ENCODE measurements around the gene CELF3.

CELF3 gene

DNA sequence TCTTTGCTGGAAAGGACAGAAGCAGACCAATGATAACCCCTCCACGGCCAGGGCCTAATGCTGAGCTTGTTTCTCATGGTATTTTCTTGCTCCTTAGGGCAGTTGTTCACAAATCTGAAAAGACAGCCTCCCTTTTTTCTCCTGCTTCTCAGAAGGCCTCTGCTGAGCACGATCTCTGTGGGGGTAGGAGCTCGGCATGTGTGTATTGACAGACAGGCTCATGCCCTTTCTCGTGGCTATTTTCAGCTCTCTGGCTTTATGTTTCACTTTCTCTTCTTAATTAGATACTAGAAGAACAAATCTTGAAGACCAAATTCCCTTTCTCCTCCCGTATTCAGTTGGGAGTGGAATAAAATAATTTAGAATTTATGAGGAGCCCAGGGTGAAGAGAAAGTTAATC, 4.0 kb upstream of the CELF3 start:
- no peak for DNase-seq

DNA sequence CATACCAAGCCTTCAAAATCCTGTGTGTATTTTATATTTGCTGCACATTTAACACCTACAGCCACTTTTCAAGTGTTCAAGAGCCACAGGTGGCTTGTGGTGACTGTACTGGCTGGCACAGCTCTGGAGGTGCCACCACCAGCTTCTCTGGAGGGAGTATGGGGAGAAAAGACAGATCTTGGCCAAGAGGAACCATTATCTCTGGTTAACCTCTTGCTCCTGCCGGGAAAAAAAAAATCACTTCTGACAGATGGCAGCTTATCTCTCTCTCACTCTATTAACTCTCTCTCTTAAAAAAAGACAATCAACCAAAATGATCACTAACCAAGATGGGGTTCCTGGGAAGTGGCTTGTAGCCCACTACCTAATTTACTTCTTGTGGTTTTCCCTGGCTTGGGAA, 3.5 kb upstream of the CELF3 start:
- DNase-seq: no peak

DNA sequence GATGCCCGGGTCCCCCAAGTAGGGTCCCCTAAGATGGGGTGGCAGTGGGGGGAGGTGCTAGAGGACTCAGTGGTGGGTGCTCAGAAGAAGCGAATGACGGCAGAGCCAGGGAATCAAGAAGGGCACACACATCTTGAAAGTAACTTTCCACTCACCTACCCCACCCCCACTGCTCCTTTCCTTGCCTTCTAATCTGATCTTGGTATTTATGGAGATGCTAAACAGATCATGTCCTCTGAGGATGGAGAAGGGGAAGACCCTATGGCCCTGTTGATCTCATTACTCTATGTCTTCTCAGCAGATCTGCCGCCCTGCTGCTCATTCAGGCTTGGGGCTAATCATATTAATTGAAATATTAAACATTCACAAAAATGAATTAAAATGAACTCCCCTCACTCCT, 2.1 kb upstream of the CELF3 start:
- no peak for DNase-seq

DNA sequence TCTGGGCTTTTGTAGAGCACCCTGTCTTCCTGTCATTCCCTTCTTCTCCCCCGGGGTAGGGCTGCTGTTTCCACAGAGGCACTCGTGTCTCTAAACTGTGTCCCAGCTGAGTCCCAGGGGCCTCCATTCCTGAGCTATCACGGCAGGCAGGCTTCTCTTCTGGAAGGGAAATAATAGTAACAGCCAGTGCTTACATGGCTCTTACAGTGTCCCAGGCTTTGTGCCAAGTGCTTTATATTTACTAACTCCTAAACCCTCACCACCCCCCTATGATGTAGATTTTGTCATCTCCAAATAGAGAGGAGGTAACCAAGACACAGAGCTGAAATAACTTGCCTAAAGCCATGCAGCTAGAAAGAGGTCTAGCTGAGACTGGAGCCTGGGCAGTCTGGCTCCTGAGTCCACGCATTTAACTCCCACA, 1.4 kb upstream of the CELF3 start:
- peak; percentile 6 to 54 for DNase-seq

DNA sequence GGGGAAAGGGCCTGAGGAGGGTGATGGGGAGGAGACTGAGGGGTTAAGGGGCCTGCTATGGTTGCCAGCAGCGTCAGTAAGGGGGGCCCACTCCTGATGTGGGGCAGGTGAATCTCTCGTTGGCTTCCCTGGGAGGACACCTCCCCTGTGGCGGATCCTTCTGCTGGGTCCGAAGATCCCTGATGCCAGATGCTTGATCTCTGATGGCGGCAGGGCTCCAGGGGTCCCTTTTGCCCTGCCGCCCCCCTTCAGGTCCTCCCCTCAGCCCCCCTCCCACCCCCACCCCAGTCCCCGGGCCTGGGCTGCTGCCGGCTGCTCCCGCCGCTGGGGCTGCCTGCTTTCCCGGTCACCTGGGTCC, 219 bp downstream of the CELF3 start:
- no peak for DNase-seq

DNA sequence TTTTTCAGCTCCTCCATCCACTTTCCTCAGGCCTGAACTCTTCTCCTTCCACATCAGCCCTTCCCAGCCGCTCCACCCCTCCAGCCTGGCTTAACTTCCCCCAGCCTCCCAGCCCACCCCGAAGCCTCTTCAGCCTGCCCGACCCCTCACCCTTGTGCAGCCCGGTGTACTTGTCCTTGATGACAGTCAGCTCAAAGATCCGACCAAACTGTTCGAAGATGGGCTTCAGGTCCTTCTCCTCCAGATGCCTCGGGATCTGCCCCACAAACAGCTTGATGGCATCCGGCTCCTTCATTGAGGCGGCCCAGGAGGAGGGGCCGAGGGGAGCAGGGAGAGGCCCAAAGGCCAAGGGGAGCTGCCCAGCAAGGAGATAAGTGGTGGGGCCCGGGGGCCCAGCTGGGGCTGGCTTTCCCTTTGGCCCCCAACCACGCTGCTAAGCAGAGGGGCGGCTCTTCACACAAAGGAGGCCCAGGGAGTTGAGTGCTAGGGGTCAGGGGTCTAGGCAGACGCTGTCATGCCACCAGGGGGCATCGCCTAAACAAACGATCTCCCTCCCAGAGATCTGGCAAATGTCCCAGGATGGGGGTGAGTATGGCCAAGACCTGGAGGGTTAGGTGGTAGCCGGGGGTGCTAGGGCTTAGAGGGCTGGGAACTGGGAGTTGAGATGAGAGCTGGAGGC, 738 bp downstream of the CELF3 start:
- peak; percentile 48 to 74 for DNase-seq

DNA sequence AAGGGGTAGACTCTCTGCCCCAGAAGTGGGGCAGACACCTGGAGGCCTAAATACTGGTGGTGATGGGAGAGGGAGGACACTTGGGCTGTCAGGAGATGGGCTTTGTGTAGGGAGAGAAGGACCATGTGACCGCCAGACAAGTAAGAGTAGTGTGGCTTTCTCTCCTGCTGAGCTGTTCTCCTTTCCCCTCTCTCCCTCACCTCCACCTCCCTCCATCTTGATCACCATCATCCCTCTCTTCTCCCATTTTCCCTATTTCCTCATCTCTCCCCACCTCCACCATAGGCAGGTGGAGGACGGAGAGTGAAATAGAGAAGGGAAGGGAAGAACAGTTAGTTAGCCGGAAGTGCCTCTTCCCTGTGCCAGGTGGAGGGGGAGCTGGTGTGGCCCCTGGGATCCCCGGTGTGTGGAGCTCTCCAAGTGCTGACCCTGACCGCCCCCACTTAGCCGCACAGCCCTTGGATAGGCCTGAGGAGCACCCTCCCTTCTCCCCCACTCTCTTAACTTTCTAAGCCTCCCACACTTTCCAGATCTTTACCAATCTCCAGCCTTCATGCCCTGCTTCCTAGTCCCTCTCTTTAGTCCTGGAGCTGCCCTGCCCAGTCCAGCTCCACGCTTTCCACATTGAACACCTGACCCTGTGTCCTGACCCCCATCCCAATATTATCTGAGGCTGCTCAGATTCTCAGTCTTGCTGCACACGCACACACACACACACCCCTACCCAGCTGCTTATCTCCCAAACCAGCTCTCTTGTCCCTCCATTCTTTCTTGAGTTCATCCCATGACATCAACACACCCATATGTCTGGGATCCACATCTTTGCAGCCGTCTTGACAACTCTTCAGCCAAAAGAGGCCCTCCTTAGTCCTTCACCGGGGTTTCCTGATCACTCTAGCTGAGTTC, 1.5 kb downstream of the CELF3 start:
- DNase-seq: no peak

DNA sequence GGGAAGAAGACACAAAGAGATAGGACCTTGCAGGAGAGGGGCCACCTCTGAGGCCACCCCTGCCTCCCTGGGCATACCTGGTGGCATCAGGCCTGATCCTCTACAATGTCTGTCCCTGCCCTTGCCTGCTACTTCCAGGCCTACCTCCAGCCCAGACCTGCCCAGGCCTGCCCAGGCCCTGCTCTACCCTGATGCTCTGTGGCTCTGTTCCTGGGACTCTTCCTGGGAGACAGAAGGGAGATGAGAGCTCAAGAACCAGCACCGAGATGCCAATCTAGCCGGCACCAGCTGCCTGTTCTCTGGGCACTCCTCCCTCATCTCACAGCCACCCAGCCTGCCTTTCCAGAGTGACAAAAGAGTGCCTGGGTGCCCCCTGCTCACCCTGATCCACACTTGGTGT, 2.7 kb downstream of the CELF3 start:
- DNase-seq: no peak

DNA sequence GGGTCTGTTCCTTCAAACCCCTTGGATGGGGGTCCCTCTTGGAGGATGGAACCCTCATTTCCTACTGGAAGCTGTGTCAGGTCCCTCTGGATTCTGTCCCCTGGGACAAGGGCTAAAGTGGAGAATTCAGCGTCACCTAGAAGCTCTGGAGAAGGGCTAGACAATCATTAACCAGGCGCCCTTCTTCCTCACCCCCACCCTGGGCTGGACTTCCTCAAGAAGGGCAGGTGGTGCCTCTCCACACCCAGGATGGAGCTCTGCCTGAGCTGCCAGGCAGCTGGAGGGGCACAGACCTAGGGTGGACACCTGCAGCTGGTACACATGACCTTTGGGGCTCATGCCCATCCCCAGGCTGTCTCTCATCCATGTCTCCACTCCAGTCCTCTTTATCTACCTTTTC, 3.6 kb downstream of the CELF3 start:
- no peak for DNase-seq

DNA sequence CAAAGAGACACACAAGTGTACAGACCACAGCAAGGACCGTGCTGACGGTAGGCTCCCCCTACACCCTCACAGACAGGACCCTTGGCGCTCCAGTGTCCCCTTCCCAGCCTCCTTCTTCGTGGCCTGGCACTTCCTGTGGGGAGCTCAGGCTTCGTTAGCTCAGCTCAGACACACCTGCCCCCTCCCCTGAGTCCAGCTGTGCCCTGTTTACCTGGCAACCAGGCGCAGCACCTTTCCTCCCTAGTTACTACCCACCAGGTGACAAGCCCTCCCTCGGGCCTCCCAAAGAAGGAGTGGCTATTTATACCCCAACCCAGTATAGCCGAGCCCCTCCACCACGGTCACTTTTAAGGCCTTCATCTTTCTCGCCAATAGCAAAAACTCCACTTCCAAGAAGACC, 4.7 kb downstream of the CELF3 start:
- peak; percentile 58 to 77 for DNase-seq

DNA sequence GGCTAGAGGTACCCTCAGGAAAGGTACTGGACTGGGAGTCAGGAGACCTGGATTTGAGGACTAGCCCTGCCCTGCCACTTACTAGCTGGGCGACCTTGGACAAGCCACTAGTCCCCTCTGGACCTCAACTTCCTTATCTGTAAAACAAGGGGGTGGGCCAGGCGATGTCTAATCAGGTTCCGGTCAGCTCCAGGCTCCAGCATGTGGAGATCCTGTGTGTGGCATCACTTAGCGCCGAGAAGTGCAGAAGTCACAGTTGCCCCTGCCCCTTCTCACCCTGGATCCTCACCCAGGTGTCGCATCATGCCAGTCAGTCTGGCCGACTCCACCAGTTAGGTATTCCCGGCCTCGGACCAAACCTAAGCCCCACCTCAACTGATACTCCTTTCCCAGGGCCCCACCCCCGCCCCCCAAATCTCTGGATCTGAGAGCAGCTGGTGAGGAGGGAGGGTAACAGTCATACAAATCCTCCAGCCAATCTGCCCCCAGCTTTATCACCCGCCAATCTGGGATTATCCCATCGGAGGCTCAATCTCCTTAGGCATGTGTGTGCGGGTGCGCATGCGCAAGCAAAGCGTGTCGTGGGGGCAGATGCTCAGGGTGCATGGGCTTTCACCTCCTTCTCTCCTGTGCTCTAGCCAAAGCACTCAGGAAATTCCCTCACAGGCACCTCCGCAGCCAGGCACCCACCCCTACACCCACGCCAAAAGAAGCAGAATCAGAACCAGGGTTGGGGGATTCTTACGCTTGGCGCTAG, 5.4 kb downstream of the CELF3 start:
- no peak for DNase-seq

DNA sequence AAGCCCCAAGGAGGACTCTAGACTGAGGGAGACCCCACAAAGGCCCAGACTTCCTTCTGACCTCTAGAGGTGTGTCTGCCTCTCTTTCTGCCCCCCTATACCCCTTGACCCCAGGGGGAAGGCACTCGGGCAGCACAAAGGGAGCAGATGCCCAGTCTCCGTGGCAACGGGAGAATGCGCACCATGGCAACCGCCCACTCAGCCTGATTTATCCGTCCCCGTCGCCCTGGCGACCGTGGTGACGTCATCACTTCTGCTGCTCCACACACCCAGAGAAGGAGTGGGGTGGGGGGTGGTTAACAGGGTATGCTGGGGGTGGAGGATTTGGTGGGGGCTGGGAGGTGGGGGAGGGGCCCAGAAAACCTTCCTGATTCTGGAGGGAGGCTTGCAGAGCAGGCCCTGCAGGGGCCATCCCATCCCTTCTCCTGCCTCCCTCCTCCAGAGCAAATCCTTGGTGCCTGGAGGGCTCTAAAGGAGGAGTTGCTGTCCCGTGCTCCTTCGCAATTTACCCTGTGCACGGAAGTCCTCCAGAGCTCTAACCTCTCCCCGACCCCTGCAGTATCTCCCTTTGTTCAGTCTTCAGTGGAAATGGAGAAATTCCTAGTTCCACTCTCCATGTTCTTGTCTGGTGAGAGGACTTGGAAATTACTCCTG, 6.3 kb downstream of the CELF3 start:
- DNase-seq: peak; percentile 22 to 31

DNA sequence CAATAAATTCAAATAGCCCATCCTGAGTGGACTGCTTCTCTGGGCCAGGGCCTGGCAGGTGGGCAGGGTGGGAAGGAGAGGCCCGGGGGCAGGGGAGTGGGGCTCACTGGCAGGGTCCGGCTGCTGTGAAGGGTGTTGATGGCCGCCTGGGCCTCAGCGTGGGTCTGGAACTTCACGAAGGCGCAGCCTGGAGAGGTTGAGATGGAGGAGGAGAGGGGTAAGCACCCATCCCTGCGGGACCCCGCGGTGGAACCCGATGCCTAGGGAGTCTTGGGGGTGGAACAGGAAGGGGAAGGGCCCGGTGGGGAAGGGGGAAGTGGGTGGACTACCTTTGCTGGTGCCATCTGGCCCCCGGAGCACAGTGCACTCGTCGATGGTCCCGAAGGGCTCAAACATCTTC, 7.7 kb downstream of the CELF3 start:
- DNase-seq: no peak

DNA sequence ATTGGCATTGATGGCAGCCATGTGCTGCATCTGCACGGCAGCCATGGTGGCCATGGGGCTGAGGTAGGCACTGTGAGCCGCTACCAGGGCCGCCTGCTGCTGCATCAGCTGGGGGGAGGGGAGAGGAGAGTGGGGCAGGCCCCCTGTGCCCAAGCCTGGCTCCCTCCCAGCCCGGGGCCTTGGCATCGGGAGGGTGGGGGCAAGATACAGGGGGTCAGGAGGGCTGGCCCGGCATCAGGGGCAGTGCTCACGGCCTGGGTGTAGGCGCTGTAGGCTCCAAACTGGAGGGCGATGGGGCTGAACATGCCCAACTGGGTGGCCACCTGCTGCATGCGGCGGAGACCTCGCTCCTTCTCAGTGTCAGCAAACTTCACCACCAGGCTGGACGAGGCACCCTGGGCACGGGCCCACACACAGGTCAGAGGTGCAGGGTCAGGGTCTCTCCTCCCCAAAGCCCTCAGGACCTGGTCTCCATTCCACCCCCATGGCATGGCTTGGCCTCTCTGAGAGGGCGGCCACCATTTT, 9.0 kb downstream of the CELF3 start:
- no peak for DNase-seq

DNA sequence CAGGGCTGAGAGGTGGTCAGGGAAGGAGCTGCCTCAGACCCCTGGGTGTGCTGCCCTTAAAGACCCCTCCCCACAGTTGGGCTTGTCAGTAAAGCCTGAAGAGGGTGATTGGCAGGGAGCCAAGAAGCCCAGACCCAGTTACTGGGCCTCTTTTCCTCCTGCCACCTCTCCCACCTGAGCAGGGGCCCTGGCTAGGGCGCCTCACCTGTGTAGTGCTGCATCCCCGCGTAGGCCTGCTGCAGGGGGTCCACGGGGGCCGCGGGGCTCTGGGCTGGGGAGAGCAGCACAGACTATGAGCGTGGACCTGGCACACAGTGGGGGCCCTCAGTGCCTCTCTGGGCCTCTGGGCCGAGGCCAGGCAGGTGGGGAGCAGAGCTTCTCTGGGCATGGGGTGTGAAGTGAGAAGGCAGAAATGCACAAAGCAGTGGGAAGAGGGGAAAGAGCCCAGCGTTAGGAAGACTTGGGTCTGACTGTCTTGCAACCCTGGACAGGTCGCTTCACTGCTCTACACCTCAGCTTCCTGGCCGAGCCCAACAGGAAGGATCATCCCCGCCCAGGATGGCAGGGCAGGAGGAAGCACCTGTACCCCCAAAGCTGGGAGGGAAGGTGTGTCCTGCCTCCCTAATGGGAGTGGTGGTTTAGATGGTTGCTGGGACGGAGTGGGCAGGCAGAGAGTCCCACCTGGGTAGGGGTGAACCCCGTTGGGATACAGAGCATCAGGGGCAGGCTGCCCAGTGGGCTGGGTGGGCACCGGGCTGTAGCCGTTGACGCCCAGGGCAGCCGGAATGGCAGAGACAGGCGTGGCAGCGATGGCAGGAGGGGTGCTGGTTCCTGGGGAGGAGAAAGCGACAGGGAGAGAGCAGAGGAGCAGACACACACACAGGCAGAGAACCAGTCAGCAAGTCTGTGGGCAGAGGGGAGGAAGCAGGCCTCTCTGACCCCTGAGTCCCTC, 9.9 kb downstream of the CELF3 start:
- DNase-seq: no peak

DNA sequence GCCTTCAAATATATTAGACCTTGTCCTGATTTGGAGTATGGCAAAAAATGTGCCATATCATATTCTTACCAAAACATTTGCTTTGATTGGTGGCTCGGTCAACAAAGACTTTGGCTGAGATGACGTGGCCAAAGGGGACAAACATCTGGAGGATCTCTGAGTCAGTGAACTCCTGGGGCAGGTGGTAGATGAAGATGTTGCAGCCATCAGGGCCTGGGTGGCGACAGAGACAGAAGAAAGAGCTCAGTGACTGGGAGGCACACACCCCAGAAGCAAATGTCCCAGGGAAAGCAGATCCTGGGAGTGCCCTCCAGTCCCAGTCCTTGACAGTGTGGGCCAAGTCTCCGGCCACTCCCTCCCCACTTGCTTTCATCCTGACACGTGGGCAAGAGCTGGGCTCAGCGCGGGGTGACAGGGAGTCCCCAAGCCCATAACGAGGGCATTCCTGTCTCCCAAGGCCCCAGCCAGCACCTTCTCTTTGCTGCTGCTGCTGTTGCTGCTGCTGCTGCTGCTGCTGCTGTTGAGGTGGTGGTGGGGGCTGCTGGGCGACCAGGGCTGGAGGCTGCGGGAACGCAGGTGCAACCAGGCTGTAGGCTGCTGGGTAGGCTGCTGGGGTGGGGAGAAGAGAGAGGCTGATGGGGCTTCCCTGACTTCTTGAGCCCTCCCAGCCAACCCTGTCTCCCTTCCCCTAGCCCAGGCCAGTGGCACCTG, 10.7 kb downstream of the CELF3 start:
- DNase-seq: no peak

DNA sequence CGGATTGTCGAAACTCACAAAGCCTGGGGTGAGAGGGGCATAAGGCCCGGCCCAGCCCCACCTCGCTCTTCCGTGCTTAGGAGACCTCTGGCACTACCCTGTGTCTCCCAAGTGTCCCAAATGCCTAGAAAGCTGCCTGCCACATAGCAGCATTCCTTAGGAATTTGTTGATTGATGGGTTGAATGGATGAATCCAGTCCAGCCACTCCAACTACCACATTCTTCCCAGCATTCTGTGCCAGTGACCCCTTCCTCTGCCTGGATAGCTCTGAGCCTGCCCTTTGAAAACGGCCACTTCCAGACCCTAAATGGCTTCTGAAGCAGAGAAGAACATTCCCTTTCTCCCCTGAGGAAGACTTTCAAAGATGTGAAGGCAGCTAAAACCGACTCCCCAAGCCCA, 11.5 kb downstream of the CELF3 start:
- DNase-seq: no peak

DNA sequence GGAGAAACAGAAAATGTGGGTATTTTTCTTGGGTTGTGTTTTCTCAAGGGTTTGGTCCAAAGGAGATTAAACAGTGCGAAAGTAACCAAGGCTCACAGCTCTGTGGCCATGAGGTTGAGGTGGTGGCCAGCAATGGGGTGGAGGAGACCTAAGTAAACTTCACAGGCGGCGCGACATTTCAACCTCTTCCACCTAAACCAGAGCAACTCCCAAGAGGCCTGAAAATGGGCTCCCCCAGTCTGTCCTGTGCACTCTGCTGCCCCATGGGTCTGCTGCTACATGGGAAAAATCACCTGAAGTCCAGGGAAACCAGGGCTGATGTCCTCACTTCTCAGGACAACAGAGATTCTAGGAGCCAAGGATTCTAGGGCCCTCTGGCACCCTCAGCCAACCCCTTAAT, 12.4 kb downstream of the CELF3 start:
- DNase-seq: no peak

DNA sequence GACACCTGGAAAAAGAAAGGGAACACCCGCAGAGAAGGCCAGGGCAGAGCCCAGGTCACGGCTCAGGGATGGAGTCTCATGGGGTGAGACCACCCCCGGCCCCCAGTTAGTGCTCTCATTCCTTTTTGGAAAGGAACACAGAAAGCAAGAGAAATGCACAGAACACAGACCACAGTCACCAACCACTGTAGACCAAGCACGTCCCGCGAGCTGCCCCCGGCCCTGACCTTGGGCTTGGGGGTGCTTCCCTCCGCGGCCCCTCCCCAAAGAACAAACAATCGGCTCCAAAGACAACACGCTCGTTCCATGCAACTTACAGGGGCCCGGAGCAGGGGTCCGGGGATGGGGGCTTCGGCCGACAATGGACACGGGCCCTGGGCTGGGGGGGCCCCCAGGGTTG, 12.8 kb downstream of the CELF3 start:
- no peak for DNase-seq

DNA sequence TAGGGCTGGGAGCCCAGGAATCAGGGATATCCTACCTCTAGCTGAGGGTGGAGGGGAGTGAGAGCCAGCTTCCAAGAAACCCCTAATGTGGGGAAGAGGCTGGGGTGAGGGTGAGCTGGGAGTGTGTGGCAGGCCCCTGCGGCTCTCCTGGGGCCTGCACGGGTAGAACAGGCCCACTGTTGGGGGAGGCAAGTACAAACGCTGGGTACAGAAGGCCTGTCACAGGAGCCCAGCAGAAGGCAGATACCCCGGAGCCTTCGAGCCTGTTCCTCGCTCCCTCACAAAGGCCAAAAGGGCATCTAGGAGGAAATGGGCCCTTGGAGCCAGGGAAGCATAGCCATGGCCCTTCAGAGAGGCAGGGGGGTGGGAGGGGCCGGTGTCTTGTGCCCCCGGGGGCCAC, 13.7 kb downstream of the CELF3 start:
- no peak for DNase-seq

DNA sequence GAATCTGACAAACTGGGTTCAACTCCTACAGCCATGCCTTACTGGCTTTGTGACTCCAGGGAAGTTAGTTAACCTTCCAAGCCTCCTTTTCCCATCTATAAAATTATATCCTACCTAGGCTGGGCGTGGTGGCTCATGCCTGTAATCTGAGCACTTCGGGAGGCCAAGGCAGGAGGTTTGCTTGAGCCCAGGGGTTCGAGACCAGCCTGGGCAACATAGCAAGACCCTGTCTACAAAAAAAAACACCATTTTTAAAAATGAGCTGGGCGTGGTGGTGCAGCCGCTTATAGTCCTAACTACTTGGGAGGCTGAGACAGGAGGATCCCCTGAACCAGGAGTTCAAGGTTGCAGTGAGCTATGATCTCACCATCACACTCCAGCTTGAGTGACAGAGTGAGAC, 15.1 kb downstream of the CELF3 start:
- no peak for DNase-seq

Measured in NCI-H2081 (cell line).